ENCODE results near the gene CPNE1. TPM values are rescaled to one million over a fixed set of nuclear protein-coding genes. Genes with fewer than 3 reads are reported as not detected.

The CPNE1 gene
- polyA plus RNA-seq, 3 donors: 153 to 210 (median 167) TPM

- TF ChIP-seq, protein P1, sequence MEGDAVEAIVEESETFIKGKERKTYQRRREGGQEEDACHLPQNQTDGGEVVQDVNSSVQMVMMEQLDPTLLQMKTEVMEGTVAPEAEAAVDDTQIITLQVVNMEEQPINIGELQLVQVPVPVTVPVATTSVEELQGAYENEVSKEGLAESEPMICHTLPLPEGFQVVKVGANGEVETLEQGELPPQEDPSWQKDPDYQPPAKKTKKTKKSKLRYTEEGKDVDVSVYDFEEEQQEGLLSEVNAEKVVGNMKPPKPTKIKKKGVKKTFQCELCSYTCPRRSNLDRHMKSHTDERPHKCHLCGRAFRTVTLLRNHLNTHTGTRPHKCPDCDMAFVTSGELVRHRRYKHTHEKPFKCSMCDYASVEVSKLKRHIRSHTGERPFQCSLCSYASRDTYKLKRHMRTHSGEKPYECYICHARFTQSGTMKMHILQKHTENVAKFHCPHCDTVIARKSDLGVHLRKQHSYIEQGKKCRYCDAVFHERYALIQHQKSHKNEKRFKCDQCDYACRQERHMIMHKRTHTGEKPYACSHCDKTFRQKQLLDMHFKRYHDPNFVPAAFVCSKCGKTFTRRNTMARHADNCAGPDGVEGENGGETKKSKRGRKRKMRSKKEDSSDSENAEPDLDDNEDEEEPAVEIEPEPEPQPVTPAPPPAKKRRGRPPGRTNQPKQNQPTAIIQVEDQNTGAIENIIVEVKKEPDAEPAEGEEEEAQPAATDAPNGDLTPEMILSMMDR (IDR thresholded peaks at IDR 0.05): no peak
- peaks cover 16 to 32% of the 10 kb centered on the region in 2 donors for H3K27me3 ChIP-seq (ENCODE audit: control insufficient read depth in 2 of 2, insufficient read depth in 2 of 2, low read length in 2 of 2)
- WGBS (ENCODE audit: insufficient coverage): 3% methylated on average over 54 of the region's 57 CpGs
- intact Hi-C loops (cut with micrococcal nuclease): loop anchor here (2.0 to 10.0 kb wide), 8 partner anchors 46 to 1624 kb away; partner anchors contain the start of genes ACSS2 (in 1 of the 2), CEP250 (in 1 of the 2), CPNE1 (in 1 of the 2) and ERGIC3 (in 1 of the 2)
- peak overlapping the region; percentile 75 for H2AFZ ChIP-seq (ENCODE audit: insufficient read depth, low read depth, low read length, poor library complexity, severe bottlenecking)
- H3K36me3 ChIP-seq (replicated peaks in 1 of 2; ENCODE audit: control insufficient read depth in 1 of 2, insufficient read depth in 2 of 2, low read length in 2 of 2): peaks cover 0 to 6% of the 10 kb centered on the region in 2 donors
- H3K27ac ChIP-seq (ENCODE audit: low read depth in 1 of 2, low read length in 2 of 2): peak overlapping the region; percentile 68 to 84
- peak overlapping the region; percentile 56 for H3K9ac ChIP-seq (ENCODE audit: insufficient read depth, low read length, poor library complexity, severe bottlenecking)
- peak; percentile 55 to 66 (median 61) for DNase-seq
- H3K4me1 ChIP-seq (ENCODE audit: control insufficient read depth in 1 of 2, insufficient read depth in 2 of 2, low read length in 2 of 2): peaks cover 36 to 47% of the 10 kb centered on the region in 2 donors
- H3K27me3 Mint-ChIP-seq (ENCODE audit: low read depth in 3 of 3): peaks cover 39 to 48% (median 41%) of the 10 kb centered on the region in 3 donors
- peaks cover 0 to 10% (median 4%) of the 10 kb centered on the region in 7 donors for H3K9me3 Mint-ChIP-seq
- H3K4me1 Mint-ChIP-seq: peaks cover 42% of the 10 kb centered on the region
- H4K20me1 ChIP-seq (ENCODE audit: insufficient read depth, low read length): no peaks in the 10 kb centered on the region
- H3K9me3 ChIP-seq (replicated peaks in 1 of 2; ENCODE audit: control insufficient read depth in 1 of 2, insufficient read depth in 1 of 2, low read length in 2 of 2): peaks cover 0 to 5% of the 10 kb centered on the region in 2 donors
- H3K4me3 ChIP-seq (replicated peaks in 1 of 3; ENCODE audit: low read depth in 2 of 3, low read length in 3 of 3): peak overlapping the region; percentile 31 to 79 (median 52)
- H3K27ac Mint-ChIP-seq: peak overlapping the region; percentile 91 to 98 (median 95)
- H3K36me3 Mint-ChIP-seq: peaks cover 3 to 8% of the 10 kb centered on the region in 2 donors
- peak overlapping the region; percentile 86 for H3K4me2 ChIP-seq (replicated peaks; ENCODE audit: extremely low read depth, low read length, poor library complexity, severe bottlenecking)
- H3K79me2 ChIP-seq (ENCODE audit: insufficient read depth, low read length): no peaks in the 10 kb centered on the region
- peak overlapping the region; percentile 96 to 97 for H3K4me3 Mint-ChIP-seq
These were observed 48.0 kb downstream of the CPNE1 start for GRCh38 chr20:35616465-35617396.
